ENCODE data around the gene CDK2AP2. TPM values are rescaled to one million over a fixed set of nuclear protein-coding genes. Genes with fewer than 3 reads are reported as not detected.

CDK2AP2 gene
- total and polyA plus RNA-seq, 9 of the 15 experiments (the other 6 are each of a cell fraction or from before 2014, with no cell fraction given), result 4.4 to 47.4 (median 21.7) TPM

- TF ChIP-seq ZFP91 (CRISPR knock-in tag; IDR thresholded peaks at IDR 0.05) (peak; percentile 78; the same call in 1 of the 2 replicates), HNRNPUL1 (IDR thresholded peaks at IDR 0.05; ENCODE audit: low read length) (no peak), PHB2 (IDR thresholded peaks at IDR 0.05; ENCODE audit: low read depth) (no peak), NFIX (CRISPR knock-in tag; IDR thresholded peaks at IDR 0.05; ENCODE audit: low read depth) (no peak), NCOA6 (IDR thresholded peaks at IDR 0.05) (no peak), DPF2 (IDR thresholded peaks at IDR 0.05) (no peak), SIN3A (IDR thresholded peaks at IDR 0.05; ENCODE audit: borderline replicate concordance in 2 of 2, control insufficient read depth in 1 of 2, low read depth in 2 of 2, low read length in 2 of 2) (0 out of 4 replicates have a peak, but pooled peaks of 1 of the 2 experiments have one; percentile 38), NR2F6 (CRISPR knock-in tag; IDR thresholded peaks at IDR 0.05) (no peak), TCF7 (IDR thresholded peaks at IDR 0.05; ENCODE audit: borderline replicate concordance) (0 out of 2 replicates have a peak, but pooled peaks have one; percentile 37), RAD51 (IDR thresholded peaks at IDR 0.05; ENCODE audit: borderline replicate concordance, low read depth) (no peak), ZNF121 (CRISPR knock-in tag; conservative IDR thresholded peaks at IDR 0.05) (no peak), ZKSCAN8 (CRISPR knock-in tag; IDR thresholded peaks at IDR 0.05) (no peak), U2AF1 (optimal IDR thresholded peaks at IDR 0.05; ENCODE audit: low read depth, low read length) (no peak), NCOR1 (IDR thresholded peaks at IDR 0.05) (no peak), HDAC3 (IDR thresholded peaks at IDR 0.05; ENCODE audit: borderline replicate concordance, partially characterized antibody) (no peak)
- TF ChIP-seq, protein P1, sequence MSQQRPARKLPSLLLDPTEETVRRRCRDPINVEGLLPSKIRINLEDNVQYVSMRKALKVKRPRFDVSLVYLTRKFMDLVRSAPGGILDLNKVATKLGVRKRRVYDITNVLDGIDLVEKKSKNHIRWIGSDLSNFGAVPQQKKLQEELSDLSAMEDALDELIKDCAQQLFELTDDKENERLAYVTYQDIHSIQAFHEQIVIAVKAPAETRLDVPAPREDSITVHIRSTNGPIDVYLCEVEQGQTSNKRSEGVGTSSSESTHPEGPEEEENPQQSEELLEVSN (IDR thresholded peaks at IDR 0.05; ENCODE audit: borderline replicate concordance in 1 of 2, extremely low read depth in 1 of 2, insufficient read depth in 1 of 2, insufficient read length in 1 of 2, low read depth in 1 of 2, low read length in 1 of 2, poor library complexity in 1 of 2, severe bottlenecking in 1 of 2), result peak; percentile 100
- TF ChIP-seq, protein P2, sequence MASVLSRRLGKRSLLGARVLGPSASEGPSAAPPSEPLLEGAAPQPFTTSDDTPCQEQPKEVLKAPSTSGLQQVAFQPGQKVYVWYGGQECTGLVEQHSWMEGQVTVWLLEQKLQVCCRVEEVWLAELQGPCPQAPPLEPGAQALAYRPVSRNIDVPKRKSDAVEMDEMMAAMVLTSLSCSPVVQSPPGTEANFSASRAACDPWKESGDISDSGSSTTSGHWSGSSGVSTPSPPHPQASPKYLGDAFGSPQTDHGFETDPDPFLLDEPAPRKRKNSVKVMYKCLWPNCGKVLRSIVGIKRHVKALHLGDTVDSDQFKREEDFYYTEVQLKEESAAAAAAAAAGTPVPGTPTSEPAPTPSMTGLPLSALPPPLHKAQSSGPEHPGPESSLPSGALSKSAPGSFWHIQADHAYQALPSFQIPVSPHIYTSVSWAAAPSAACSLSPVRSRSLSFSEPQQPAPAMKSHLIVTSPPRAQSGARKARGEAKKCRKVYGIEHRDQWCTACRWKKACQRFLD (CRISPR knock-in tag; IDR thresholded peaks at IDR 0.05), result no peak; the same call in 1 of the 2 replicates
- TF ChIP-seq, protein P3, sequence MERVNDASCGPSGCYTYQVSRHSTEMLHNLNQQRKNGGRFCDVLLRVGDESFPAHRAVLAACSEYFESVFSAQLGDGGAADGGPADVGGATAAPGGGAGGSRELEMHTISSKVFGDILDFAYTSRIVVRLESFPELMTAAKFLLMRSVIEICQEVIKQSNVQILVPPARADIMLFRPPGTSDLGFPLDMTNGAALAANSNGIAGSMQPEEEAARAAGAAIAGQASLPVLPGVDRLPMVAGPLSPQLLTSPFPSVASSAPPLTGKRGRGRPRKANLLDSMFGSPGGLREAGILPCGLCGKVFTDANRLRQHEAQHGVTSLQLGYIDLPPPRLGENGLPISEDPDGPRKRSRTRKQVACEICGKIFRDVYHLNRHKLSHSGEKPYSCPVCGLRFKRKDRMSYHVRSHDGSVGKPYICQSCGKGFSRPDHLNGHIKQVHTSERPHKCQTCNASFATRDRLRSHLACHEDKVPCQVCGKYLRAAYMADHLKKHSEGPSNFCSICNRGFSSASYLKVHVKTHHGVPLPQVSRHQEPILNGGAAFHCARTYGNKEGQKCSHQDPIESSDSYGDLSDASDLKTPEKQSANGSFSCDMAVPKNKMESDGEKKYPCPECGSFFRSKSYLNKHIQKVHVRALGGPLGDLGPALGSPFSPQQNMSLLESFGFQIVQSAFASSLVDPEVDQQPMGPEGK (CRISPR knock-in tag; IDR thresholded peaks at IDR 0.05; ENCODE audit: borderline replicate concordance), result no peak
These were observed 24.8 kb downstream of the CDK2AP2 start, which contains the start of gene AIP (continued) for GRCh38 chr11:67482827-67483798.
